ENCODE data around the gene TP53BP1. TPM values are rescaled to one million over a fixed set of nuclear protein-coding genes. Genes with fewer than 3 reads are reported as not detected.
"Not testable (repeated sequence)": the region's sequence is repeated elsewhere in the genome, so short reads cannot be mapped to it uniquely, and the experiment has no call there.

TP53BP1 gene, protein sequence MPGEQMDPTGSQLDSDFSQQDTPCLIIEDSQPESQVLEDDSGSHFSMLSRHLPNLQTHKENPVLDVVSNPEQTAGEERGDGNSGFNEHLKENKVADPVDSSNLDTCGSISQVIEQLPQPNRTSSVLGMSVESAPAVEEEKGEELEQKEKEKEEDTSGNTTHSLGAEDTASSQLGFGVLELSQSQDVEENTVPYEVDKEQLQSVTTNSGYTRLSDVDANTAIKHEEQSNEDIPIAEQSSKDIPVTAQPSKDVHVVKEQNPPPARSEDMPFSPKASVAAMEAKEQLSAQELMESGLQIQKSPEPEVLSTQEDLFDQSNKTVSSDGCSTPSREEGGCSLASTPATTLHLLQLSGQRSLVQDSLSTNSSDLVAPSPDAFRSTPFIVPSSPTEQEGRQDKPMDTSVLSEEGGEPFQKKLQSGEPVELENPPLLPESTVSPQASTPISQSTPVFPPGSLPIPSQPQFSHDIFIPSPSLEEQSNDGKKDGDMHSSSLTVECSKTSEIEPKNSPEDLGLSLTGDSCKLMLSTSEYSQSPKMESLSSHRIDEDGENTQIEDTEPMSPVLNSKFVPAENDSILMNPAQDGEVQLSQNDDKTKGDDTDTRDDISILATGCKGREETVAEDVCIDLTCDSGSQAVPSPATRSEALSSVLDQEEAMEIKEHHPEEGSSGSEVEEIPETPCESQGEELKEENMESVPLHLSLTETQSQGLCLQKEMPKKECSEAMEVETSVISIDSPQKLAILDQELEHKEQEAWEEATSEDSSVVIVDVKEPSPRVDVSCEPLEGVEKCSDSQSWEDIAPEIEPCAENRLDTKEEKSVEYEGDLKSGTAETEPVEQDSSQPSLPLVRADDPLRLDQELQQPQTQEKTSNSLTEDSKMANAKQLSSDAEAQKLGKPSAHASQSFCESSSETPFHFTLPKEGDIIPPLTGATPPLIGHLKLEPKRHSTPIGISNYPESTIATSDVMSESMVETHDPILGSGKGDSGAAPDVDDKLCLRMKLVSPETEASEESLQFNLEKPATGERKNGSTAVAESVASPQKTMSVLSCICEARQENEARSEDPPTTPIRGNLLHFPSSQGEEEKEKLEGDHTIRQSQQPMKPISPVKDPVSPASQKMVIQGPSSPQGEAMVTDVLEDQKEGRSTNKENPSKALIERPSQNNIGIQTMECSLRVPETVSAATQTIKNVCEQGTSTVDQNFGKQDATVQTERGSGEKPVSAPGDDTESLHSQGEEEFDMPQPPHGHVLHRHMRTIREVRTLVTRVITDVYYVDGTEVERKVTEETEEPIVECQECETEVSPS (N-terminal part only)
- 10 to 100 TPM; 23.1 to 34.2 TPM for total RNA-seq

DNA sequence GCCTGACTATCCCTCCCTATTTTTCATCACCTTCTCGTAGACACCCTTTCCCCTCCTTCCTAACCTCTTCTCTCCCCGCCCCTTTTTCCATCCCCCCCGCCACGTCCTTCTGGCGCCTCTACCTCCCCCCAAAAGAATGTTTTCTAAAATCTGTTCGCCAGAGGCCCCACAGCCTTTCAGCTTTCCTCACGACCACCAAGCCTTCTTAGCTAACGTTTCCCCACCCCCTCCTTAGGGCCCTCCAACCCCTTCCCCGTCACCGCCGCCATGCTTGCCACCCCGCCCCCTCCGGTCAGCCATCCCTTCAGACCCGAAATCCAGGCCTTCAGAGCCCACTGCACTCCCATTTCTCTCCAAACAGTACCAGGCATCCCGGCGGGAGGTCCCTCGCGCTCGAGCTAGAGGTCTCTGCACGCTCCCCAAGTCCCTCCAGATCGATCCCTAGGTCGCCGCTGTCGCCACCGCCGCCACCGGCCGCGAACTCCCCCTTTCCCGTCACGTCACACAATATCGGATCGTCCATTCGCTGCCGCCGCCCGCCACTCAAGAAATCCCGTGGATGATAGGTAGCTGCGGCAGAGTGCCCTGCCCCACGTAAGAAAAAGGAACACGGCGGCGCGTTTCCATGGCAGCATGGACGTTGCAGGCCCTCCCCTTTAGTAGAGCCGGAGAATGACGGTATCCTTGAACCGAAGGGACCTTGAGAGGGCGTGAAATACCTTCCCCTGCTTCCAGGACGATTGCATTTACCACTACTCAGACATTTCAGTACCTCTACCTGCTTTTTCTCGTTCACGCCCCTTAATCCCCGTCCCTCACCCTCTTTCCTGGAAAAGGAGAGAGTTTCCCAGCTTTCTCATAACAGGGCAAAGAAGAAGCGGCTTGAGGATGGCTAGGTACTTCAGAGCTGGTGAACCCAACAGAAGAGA lies at the start of gene TP53BP1:
Gene TP53BP1, minus strand, starts transcription at position 484 of the 929 bp plus-strand sequence. Its CDS starts 113 bp downstream, at position 371.
- peaks cover 0 to 12% of the 10 kb centered on the region in 2 donors for H3K4me1 ChIP-seq
- H3K27me3 ChIP-seq, result no peaks in the 10 kb centered on the region
- H3K27ac ChIP-seq, result peak within 1 kb of the TSS; percentile 88 to 89
- TF ChIP-seq, protein P1, sequence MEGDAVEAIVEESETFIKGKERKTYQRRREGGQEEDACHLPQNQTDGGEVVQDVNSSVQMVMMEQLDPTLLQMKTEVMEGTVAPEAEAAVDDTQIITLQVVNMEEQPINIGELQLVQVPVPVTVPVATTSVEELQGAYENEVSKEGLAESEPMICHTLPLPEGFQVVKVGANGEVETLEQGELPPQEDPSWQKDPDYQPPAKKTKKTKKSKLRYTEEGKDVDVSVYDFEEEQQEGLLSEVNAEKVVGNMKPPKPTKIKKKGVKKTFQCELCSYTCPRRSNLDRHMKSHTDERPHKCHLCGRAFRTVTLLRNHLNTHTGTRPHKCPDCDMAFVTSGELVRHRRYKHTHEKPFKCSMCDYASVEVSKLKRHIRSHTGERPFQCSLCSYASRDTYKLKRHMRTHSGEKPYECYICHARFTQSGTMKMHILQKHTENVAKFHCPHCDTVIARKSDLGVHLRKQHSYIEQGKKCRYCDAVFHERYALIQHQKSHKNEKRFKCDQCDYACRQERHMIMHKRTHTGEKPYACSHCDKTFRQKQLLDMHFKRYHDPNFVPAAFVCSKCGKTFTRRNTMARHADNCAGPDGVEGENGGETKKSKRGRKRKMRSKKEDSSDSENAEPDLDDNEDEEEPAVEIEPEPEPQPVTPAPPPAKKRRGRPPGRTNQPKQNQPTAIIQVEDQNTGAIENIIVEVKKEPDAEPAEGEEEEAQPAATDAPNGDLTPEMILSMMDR (IDR thresholded peaks at IDR 0.05), result no peak
- H3K4me3 ChIP-seq, result peak within 1 kb of the TSS; percentile 88 to 93
- peak; percentile 99 for DNase-seq (ENCODE audit: low spot score)
- no peaks in the 10 kb centered on the region for H3K36me3 ChIP-seq
- H3K9me3 ChIP-seq, result no peaks in the 10 kb centered on the region

DNA sequence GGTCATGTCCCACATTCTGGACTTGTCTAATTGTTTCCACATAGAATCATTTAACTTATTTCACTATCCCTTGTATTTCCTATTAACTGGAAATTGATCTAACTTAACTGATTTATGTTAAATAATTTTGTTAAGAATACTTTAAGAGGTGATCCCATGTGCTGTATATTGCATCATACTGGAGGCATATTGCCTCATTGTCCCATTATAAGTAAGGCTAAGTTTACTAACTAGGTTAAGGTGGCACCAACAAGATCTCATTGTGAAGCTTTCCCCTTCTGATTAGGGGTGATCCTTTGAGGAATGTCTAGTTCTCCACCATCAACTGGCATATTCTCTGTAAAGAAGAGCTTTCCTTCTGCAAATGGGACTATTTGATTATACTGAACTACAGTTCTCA lies 48.8 kb upstream of the TP53BP1 start:
- TF ChIP-seq, protein P1 (IDR thresholded peaks at IDR 0.05), result no peak
- no peak overlapping the region for H3K4me3 ChIP-seq
- no peaks in the 10 kb centered on the region for H3K4me1 ChIP-seq
- no peak overlapping the region for H3K27ac ChIP-seq
- H3K36me3 ChIP-seq, result no peaks in the 10 kb centered on the region
- H3K27me3 ChIP-seq, result no peaks in the 10 kb centered on the region
- H3K9me3 ChIP-seq, result peaks cover 0 to 4% of the 10 kb centered on the region in 2 donors
- DNase-seq (ENCODE audit: low spot score), result no peak

DNA sequence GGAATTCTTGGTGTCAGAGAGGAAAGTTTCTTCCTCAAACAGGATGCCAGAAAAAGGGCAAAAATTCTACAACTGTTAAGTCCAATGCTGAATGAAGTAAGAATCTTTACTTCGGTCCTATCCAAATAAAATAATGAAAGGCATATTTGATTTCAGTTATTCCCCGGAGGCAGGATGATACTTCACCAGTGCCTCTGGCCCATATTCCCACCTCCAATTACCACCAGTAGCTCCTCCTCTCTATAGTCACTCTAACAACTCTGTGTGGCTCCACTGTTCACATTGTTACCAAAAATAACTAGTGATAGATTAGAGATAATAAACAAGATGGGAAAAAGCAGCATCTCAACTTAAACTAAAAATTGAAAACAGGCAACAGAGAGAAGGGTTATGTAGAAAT lies 45.1 kb upstream of the TP53BP1 start:
- Histone ChIP-seq H3K27me3 (no peaks in the 10 kb centered on the region), H3K4me3 (no peak overlapping the region), H3K36me3 (peaks cover 12% of the 10 kb centered on the region), H3K9me3 (no peaks in the 10 kb centered on the region), H3K27ac (no peak overlapping the region), H3K4me1 (no peaks in the 10 kb centered on the region)
- no peak for DNase-seq (ENCODE audit: low spot score)
- TF ChIP-seq, protein P1 (IDR thresholded peaks at IDR 0.05), result no peak

DNA sequence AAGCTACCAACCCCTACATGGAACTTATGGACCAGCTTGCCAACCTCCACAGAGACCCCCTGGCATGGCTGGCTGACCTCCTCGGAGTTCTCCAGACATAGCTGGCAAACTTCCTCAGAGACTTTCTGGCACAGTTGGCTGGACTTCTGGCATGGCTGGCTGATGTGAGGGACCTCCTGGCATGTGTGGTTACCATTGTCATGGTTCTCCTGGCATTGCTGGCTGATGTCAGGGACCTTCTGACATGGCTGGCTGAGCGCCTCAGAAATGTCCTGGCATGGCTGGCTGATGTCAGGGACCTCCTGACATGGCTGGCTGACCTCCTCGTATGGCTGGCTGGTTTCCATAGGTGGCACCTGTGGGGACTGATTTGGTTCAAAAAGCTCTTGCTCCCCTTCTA lies 41.9 kb upstream of the TP53BP1 start:
- Histone ChIP-seq H3K27ac (no peak overlapping the region), H3K27me3 (no peaks in the 10 kb centered on the region), H3K36me3 (peaks cover 12% of the 10 kb centered on the region), H3K9me3 (no peaks in the 10 kb centered on the region), H3K4me1 (peaks cover 0 to 4% of the 10 kb centered on the region in 2 donors), H3K4me3 (no peak overlapping the region)
- TF ChIP-seq, protein P1 (IDR thresholded peaks at IDR 0.05), result no peak
- DNase-seq (ENCODE audit: low spot score), result no peak

DNA sequence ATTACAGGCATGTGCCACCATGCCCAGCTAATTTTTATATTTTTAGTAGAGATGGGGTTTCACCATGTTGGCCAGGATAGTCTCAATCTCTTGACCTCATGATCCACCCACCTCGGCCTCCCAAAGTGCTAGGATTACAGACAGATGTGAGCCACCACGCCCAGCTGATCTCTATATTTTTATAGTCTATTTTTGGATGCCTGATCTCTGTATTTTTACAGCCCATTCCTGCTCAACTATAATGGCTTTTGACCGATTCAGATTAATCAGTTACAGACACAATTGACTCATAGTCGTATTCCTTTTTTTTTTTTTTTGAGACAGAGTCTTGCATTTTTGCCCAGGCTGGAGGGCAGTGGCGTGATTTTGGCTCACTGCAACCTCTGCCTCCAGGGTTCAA lies 39.9 kb upstream of the TP53BP1 start:
- H3K27ac ChIP-seq; H3K4me3 ChIP-seq; H3K4me1 ChIP-seq; H3K9me3 ChIP-seq; H3K27me3 ChIP-seq; DNase-seq (ENCODE audit: low spot score): not testable (repeated sequence)
- H3K36me3 ChIP-seq, result peaks cover 12% of the 10 kb centered on the region

Data from right atrium auricular region (tissue), 2 donors.